ENCODE measurements around the gene SDCBP2. TPM values are rescaled to one million over a fixed set of nuclear protein-coding genes. Genes with fewer than 3 reads are reported as not detected.

SDCBP2 gene
- total RNA-seq, 1 experiment from 2014 or later, result 1.9 TPM

DNA sequence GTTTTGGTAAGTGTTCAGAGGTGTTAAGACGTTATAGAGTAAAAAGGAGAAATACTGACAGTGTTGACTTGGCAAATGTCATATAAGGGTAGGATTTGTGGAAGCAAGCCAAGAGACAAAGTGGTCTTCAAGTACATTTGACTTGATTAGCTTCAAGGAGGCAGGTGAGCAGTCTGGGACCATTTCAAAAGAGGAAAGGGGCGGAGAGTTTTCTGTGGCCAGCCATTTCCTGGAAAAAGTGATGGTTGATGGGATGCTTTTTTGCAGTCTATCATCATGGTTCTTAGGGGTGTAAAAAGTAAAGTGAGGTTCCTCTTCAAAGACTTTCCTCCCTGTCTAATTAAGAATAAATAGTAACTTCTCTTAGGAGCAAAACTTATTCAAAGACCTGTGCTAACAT, 35.2 kb upstream of the SDCBP2 start:
- Histone ChIP-seq H4K8ac (replicated peaks; ENCODE audit: insufficient read length, low read depth, low read length) (no peak overlapping the region), H4K20me1 (ENCODE audit: control insufficient read depth, insufficient read depth, insufficient read length) (no peaks in the 10 kb centered on the region), H3K23ac (ENCODE audit: insufficient read length, low read depth, low read length) (no peak overlapping the region), H3K18ac (ENCODE audit: insufficient read length, low read depth, low read length) (no peak overlapping the region), H2BK12ac (ENCODE audit: insufficient read length, low read depth, low read length) (no peak overlapping the region), H3K14ac (ENCODE audit: insufficient read depth, low read length) (no peak overlapping the region), H2AK5ac (ENCODE audit: insufficient read length, low read length) (no peak overlapping the region), H3K9ac (ENCODE audit: extremely low read depth, insufficient read length, low read length) (no peak overlapping the region), H3K4ac (ENCODE audit: low read depth, low read length) (no peak overlapping the region), H3K56ac (ENCODE audit: insufficient read length, low read depth, low read length) (no peak overlapping the region), H3K4me2 (ENCODE audit: insufficient read depth, insufficient read length, low read length) (no peak overlapping the region), H3K27me3 (ENCODE audit: insufficient read depth, low read length) (no peaks in the 10 kb centered on the region), H3K79me2 (ENCODE audit: insufficient read depth, low read length) (no peaks in the 10 kb centered on the region), H4K91ac (ENCODE audit: insufficient read length, low read depth, low read length) (no peak overlapping the region), H3K79me1 (ENCODE audit: insufficient read depth, low read depth, low read length, poor library complexity, severe bottlenecking) (no peaks in the 10 kb centered on the region), H2BK20ac (ENCODE audit: low read depth, low read length, poor library complexity, severe bottlenecking) (no peak overlapping the region), H2BK120ac (ENCODE audit: low read depth, low read length, poor library complexity, severe bottlenecking) (no peak overlapping the region), H3K27ac (ENCODE audit: insufficient read length, low read depth, low read length) (no peak overlapping the region), H3K9me3 (ENCODE audit: control insufficient read depth, low read depth, low read length) (no peaks in the 10 kb centered on the region), H4K5ac (ENCODE audit: insufficient read length, low read depth, low read length) (no peak overlapping the region), H3K23me2 (ENCODE audit: insufficient read length, low read depth, low read length, poor library complexity, severe bottlenecking) (no peaks in the 10 kb centered on the region), H2AFZ (ENCODE audit: low read length) (no peak overlapping the region), H2BK5ac (ENCODE audit: insufficient read length, low read length) (no peak overlapping the region), H3K4me1 (ENCODE audit: insufficient read depth, low read length) (no peaks in the 10 kb centered on the region), H3T11ph (ENCODE audit: low read length) (no peak overlapping the region), H2BK15ac (ENCODE audit: low read depth, low read length) (no peak overlapping the region)
- Mint-ChIP-seq H3K27ac (no peak overlapping the region), H3K36me3 (ENCODE audit: insufficient read depth in 1 of 3, low read depth in 3 of 3) (peaks cover 22 to 42% (median 37%) of the 10 kb centered on the region in 3 experiments; a peak in 6 of 7 replicates), H3K4me1 (no peaks in the 10 kb centered on the region), H3K9me3 (peaks cover 0 to 3% of the 10 kb centered on the region in 2 experiments; a peak in 1 of 5 replicates), H3K27me3 (ENCODE audit: low read depth) (no peaks in the 10 kb centered on the region), H3K4me3 (no peak overlapping the region)
- WGBS (ENCODE audit: extremely low coverage, insufficient read length, low lambda C conversion rate), result no CpG with 5 or more reads among the region's 2 CpGs
- TF ChIP-seq, protein P1, sequence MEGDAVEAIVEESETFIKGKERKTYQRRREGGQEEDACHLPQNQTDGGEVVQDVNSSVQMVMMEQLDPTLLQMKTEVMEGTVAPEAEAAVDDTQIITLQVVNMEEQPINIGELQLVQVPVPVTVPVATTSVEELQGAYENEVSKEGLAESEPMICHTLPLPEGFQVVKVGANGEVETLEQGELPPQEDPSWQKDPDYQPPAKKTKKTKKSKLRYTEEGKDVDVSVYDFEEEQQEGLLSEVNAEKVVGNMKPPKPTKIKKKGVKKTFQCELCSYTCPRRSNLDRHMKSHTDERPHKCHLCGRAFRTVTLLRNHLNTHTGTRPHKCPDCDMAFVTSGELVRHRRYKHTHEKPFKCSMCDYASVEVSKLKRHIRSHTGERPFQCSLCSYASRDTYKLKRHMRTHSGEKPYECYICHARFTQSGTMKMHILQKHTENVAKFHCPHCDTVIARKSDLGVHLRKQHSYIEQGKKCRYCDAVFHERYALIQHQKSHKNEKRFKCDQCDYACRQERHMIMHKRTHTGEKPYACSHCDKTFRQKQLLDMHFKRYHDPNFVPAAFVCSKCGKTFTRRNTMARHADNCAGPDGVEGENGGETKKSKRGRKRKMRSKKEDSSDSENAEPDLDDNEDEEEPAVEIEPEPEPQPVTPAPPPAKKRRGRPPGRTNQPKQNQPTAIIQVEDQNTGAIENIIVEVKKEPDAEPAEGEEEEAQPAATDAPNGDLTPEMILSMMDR (conservative IDR thresholded peaks at IDR 0.05), result no peak
- no peak for DNase-seq

Data from H9 (cell line).